Measurements from ENCODE around the gene BCL2L2.

Gene BCL2L2

GRCh38 chr14:23357261-23357660, 50.6 kb downstream of the BCL2L2 start:
- FAIRE-seq: no peak

GRCh38 chr14:23358042-23358441, 51.4 kb downstream of the BCL2L2 start:
- FAIRE-seq: peak; percentile 6

GRCh38 chr14:23358553-23359166, 52.0 kb downstream of the BCL2L2 start:
- no peak for FAIRE-seq

GRCh38 chr14:23359167-23359626, 52.6 kb downstream of the BCL2L2 start:
- no peak for FAIRE-seq

GRCh38 chr14:23359722-23360447, 53.3 kb downstream of the BCL2L2 start:
- FAIRE-seq: no peak

- FAIRE-seq: no peak
These were observed 53.9 kb downstream of the BCL2L2 start for GRCh38 chr14:23360496-23360895.

GRCh38 chr14:23361320-23361719, 54.7 kb downstream of the BCL2L2 start:
- no peak for FAIRE-seq
